Keratinocyte (primary cell): ENCODE data around the gene SEBOX. TPM values are rescaled to one million over a fixed set of nuclear protein-coding genes. Genes with fewer than 3 reads are reported as not detected.

ENCODE experiments used
- DNase-seq: peaks from one replicate; pipeline ENCODE4 v3.0.0-alpha.2; 2011; ENCODE audit warnings: low read depth, missing footprints, low spot score
- FAIRE-seq: peaks from 2 replicates; lab custom pipeline; 2011; peaks lifted over from hg19 to GRCh38; lab: Jason Lieb, UNC
- H2AFZ ChIP-seq: 2 replicates; pipeline ENCODE4 v1.6.0; 2012; ENCODE audit warnings: low read length, control low read depth, inconsistent platforms; ENCODE audit not compliant: control insufficient read depth
- H3K27ac ChIP-seq: 2 replicates; pipeline ENCODE4 v1.5.1; 2011; ENCODE audit warnings: low read length; ENCODE audit not compliant: control insufficient read depth, insufficient read depth
- H3K27me3 ChIP-seq: 3 replicates; pipeline ENCODE4 v1.6.0; 2011; ENCODE audit warnings: low read length; ENCODE audit not compliant: control insufficient read depth, insufficient read depth; ENCODE audit errors: extremely low read depth
- H3K36me3 ChIP-seq, 2 experiments: 2 replicates in 1 of 2; 3 replicates in 1 of 2; pipeline ENCODE4 v1.5.1; 2011; ENCODE audit warnings: low read length in 2 of 2, mild to moderate bottlenecking in 1 of 2; ENCODE audit not compliant: control insufficient read depth in 2 of 2, insufficient read depth in 2 of 2; ENCODE audit errors: extremely low read depth in 1 of 2
- H3K4me1 ChIP-seq: 3 replicates; pipeline ENCODE4 v1.5.1; 2011; ENCODE audit warnings: low read length; ENCODE audit not compliant: control insufficient read depth, insufficient read depth; ENCODE audit errors: extremely low read depth
- H3K4me2 ChIP-seq: 3 replicates; pipeline ENCODE4 v1.6.0; 2011; ENCODE audit warnings: low read depth, low read length; ENCODE audit not compliant: control insufficient read depth, insufficient read depth; ENCODE audit errors: extremely low read depth
- H3K4me3 ChIP-seq, 3 experiments: fragments of 200-600 bp in 1 of 3; sonication (generic) in 1 of 3; 2 replicates in 2 of 3; 3 replicates in 1 of 3; pipeline ENCODE4 v1.5.1; 2011 to 2016; ENCODE audit warnings: low read length in 3 of 3, mild to moderate bottlenecking in 3 of 3, control low read depth in 2 of 3, inconsistent platforms in 1 of 3, low read depth in 1 of 3, mixed read lengths in 1 of 3, mixed run types in 1 of 3, moderate library complexity in 1 of 3; ENCODE audit not compliant: control insufficient read depth in 2 of 3, insufficient read depth in 2 of 3; ENCODE audit errors: extremely low read depth in 1 of 3
- H3K79me2 ChIP-seq: 2 replicates; pipeline ENCODE4 v1.6.0; 2012; ENCODE audit warnings: low read length; ENCODE audit not compliant: control insufficient read depth, insufficient read depth
- H3K9ac ChIP-seq: 3 replicates; pipeline ENCODE4 v1.6.0; 2011; ENCODE audit warnings: low read length; ENCODE audit not compliant: control insufficient read depth, insufficient read depth; ENCODE audit errors: extremely low read depth
- H3K9me1 ChIP-seq: 3 replicates; pipeline ENCODE4 v1.6.0; 2011; ENCODE audit warnings: low read length; ENCODE audit not compliant: control insufficient read depth, insufficient read depth; ENCODE audit errors: extremely low read depth
- H3K9me3 ChIP-seq: 2 replicates; pipeline ENCODE4 v1.5.1; 2012; ENCODE audit warnings: low read depth, low read length; ENCODE audit not compliant: control insufficient read depth
- H4K20me1 ChIP-seq: 3 replicates; pipeline ENCODE4 v1.6.0; 2011; ENCODE audit warnings: low read length; ENCODE audit not compliant: control insufficient read depth, insufficient read depth; ENCODE audit errors: extremely low read depth
- EZH2 ChIP-seq: IDR thresholded peaks from one replicate; pipeline ENCODE4 v1.6.1; 2012; ENCODE audit warnings: inconsistent platforms, mild to moderate bottlenecking, low read length, moderate library complexity
- dilution Hi-C: fragments of 300-500 bp; cut with MboI; formaldehyde crosslinking; loops from one replicate; pipeline ENCODE4 v1.7.0; 2020; ENCODE audit warnings: low sequenced_read_pairs; ENCODE audit not compliant: extremely low pct_ligation_motif_present
- polyA plus RNA-seq, 5 experiments: library from polyadenylated mRNA; depleted of rRNA in 3 of 5; stranded (reverse) in 3 of 5; stranded (forward) in 1 of 5; unstranded in 1 of 5; fragments of >200 nt; gene quantifications; 1 replicate in 1 of 5; 2 replicates in 3 of 5; 3 replicates in 1 of 5; pipeline versions ENCODE4 v1.2.1 to v1.2.3, GENCODE V29; 2011 to 2012; ENCODE audit warnings: missing spikeins in 2 of 5, low read depth in 1 of 5, low replicate concordance in 1 of 5
- TF ChIP-seq, protein P1 (sequence below), 3 experiments: IDR thresholded peaks in 1 of 3; conservative IDR thresholded peaks in 1 of 3; optimal IDR thresholded peaks in 1 of 3; 2 replicates in 2 of 3; 3 replicates in 1 of 3; pipeline versions ENCODE3 to v1.5.1; 2011; ENCODE audit warnings: low read length in 3 of 3, mild to moderate bottlenecking in 3 of 3, moderate library complexity in 2 of 3, control low read depth in 1 of 3, inconsistent platforms in 1 of 3; ENCODE audit not compliant: insufficient read depth in 2 of 3; ENCODE audit errors: extremely low read depth in 1 of 3

SEBOX gene
- polyA plus RNA-seq, 1 donor (not counting 4 experiments of a cell fraction or from before 2014, with no cell fraction given) = not detected

DNA sequence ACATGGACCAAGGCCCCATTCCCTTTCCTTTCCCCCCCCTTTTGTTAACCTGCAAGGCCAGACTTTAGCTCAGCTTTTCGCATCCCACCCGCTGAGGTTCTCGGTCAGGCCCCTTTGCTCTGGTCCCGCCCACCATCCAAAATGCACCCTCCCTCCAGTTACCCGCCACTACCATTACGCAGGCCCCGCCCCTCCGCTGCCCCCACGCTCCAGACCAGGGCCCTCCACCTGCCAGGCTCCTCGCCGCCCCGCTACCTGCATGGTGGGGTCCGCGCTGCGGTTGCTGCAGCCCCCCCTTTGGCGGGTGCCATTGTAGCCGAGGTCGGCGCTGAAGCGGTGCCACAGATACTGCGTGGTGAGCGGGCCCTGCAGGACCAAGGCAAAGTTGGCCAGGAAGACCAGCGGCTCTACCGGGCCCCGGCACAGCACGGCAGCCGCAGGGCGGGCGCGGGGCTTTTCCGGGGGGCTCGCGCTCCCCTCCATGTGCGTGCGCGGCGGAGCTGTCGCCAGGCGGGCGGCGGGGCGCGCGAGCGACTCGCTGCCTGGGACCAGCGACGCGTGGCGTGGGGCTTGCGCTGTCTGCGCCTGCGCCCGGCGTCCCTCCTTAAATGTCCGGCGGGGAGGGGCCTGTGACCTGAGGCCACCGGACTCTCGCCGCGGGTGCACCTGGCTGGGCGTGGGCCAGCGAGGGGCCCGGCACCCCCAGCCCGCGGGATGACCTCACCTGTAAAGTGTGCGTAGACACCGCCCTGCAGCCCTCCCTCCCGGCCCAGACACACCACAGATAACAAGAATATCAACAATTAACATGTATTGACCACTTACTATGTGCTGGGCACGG is 40.9 kb upstream of the SEBOX start, which contains the start of gene SLC46A1:
SLC46A1 (minus strand) TSS at position 581 of the 841 bp plus-strand sequence; CDS start at position 483, 98 bp downstream.
- Histone ChIP-seq H3K79me2 (no peaks in the 10 kb centered on the region), H3K9me1 (no peaks in the 10 kb centered on the region), H4K20me1 (no peaks in the 10 kb centered on the region), H2AFZ (peak within 1 kb of the TSS; percentile 60), H3K27ac (no peak within 1 kb of the TSS), H3K9me3 (no peaks in the 10 kb centered on the region), H3K36me3 (no peaks in the 10 kb centered on the region), H3K4me3 (peak within 1 kb of the TSS; percentile 36 to 50 (median 39)), H3K27me3 (no peaks in the 10 kb centered on the region), H3K4me2 (peak within 1 kb of the TSS; percentile 67), H3K9ac (peak within 1 kb of the TSS; percentile 49), H3K4me1 (peaks cover 36% of the 10 kb centered on the region)
- DNase-seq = no peak
- no peak for TF ChIP-seq EZH2
- TF ChIP-seq, protein P1, sequence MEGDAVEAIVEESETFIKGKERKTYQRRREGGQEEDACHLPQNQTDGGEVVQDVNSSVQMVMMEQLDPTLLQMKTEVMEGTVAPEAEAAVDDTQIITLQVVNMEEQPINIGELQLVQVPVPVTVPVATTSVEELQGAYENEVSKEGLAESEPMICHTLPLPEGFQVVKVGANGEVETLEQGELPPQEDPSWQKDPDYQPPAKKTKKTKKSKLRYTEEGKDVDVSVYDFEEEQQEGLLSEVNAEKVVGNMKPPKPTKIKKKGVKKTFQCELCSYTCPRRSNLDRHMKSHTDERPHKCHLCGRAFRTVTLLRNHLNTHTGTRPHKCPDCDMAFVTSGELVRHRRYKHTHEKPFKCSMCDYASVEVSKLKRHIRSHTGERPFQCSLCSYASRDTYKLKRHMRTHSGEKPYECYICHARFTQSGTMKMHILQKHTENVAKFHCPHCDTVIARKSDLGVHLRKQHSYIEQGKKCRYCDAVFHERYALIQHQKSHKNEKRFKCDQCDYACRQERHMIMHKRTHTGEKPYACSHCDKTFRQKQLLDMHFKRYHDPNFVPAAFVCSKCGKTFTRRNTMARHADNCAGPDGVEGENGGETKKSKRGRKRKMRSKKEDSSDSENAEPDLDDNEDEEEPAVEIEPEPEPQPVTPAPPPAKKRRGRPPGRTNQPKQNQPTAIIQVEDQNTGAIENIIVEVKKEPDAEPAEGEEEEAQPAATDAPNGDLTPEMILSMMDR (optimal IDR thresholded peaks at IDR 0.05 in 1 of 3, IDR thresholded peaks at IDR 0.05 in 1 of 3, conservative IDR thresholded peaks at IDR 0.05 in 1 of 3; ENCODE audit: extremely low read depth in 1 of 3, insufficient read depth in 2 of 3, low read length in 3 of 3) = no peak
- dilution Hi-C loops = no loop called here
- FAIRE-seq = no peak

DNA sequence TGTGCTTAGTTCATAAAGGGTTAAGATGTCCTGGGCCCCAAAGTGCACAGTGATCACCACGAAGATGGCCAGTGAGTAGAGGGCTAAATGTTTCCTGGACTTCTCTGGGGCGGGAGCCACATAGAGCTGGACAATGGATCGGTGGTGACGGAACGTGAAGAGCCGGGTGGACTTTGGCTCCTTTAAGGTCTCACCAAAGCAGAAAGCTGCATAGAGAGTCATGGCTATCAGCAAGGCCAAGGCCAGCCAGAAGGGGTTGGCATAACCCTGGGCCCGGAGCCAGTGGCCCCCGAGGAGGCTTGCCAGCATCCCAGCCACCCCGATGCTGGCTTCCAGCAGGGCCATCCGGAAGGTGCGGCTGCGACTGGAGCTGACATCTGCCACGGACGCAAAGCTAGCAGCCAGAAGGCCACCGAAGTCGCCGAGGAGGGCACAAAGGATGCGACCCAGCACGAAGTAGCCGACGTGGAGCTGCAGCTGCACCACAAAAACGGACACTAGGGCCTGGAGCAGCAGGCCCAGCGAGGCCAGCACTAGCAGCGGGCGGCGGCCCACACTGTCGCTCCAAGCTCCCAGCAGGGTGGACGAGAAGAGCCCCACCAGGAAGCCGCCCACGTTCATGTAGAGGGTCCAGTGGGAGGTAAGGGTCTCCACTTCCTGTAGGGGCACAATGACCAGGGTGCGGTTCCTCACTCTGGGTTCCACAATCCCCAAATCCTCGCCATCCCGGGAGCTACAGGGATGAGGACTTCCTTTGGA is 40.0 kb upstream of the SEBOX start:
- Histone ChIP-seq H3K79me2 (no peaks in the 10 kb centered on the region), H3K27ac (no peak overlapping the region), H2AFZ (no peak overlapping the region), H3K4me2 (peak overlapping the region; percentile 67), H3K27me3 (no peaks in the 10 kb centered on the region), H3K9me3 (no peaks in the 10 kb centered on the region), H4K20me1 (no peaks in the 10 kb centered on the region), H3K9ac (no peak overlapping the region), H3K9me1 (no peaks in the 10 kb centered on the region), H3K4me3 (no peak overlapping the region), H3K4me1 (peaks cover 36% of the 10 kb centered on the region), H3K36me3 (no peaks in the 10 kb centered on the region)
- TF ChIP-seq, protein P1 (optimal IDR thresholded peaks at IDR 0.05 in 1 of 3, IDR thresholded peaks at IDR 0.05 in 1 of 3, conservative IDR thresholded peaks at IDR 0.05 in 1 of 3; ENCODE audit: extremely low read depth in 1 of 3, insufficient read depth in 2 of 3, low read length in 3 of 3) = no peak
- TF ChIP-seq EZH2 = no peak
- FAIRE-seq (no peak), DNase-seq (no peak)
- dilution Hi-C loops = no loop called here
